B cell (primary cell): Measurements from ENCODE around the gene BRAF. TPM values are rescaled to one million over a fixed set of nuclear protein-coding genes. Genes with fewer than 3 reads are reported as not detected.

Experiments used
- ATAC-seq: fragments of 200-7000 bp; cut with Tn5 transposase; one replicate; pipeline ENCODE4 v1.10.0; 2021; ENCODE audit warnings: low read depth, mild to moderate bottlenecking, moderate number of reproducible peaks, moderate library complexity
- CTCF ChIA-PET: fragments of 350-600 bp; sonication (Branson Sonifier 250); formaldehyde crosslinking; loops from one replicate; lab custom pipeline; 2021; ENCODE audit warnings: antibody characterized with exemption, inconsistent platforms; lab: Charles Lee
- POLR2A ChIA-PET: fragments of 350-600 bp; sonication (Branson Sonifier 250); formaldehyde crosslinking; loops from one replicate; lab custom pipeline; 2021; ENCODE audit warnings: antibody characterized with exemption; lab: Charles Lee
- DNase-seq: peaks from one replicate; pipeline ENCODE4 v3.0.0; 2013
- H2AFZ ChIP-seq: 2 replicates; pipeline ENCODE4 v1.6.1; 2012; ENCODE audit warnings: mild to moderate bottlenecking, low read depth, low read length; ENCODE audit not compliant: insufficient read depth, poor library complexity, severe bottlenecking
- H3K27ac ChIP-seq, 2 donors: 1 replicate in 1 of 2; 2 replicates in 1 of 2; pipeline ENCODE4 v1.5.1; 2012 to 2013; ENCODE audit warnings: low read length in 2 of 2, mild to moderate bottlenecking in 2 of 2, moderate library complexity in 1 of 2
- H3K27me3 ChIP-seq, 4 experiments: fragments of 200-600 bp in 1 of 4; sonication (generic) in 1 of 4; replicated peaks in 1 of 4; 1 replicate in 2 of 4; 2 replicates in 2 of 4; pipeline versions ENCODE4 v1.6.1 to v1.7.0; 2013 to 2016; ENCODE audit warnings: low read length in 3 of 4, mild to moderate bottlenecking in 2 of 4, mixed read lengths in 1 of 4, moderate library complexity in 1 of 4; ENCODE audit not compliant: insufficient read depth in 4 of 4, control insufficient read depth in 3 of 4; ENCODE audit errors: control extremely low read depth in 1 of 4
- H3K36me3 ChIP-seq, 2 experiments: replicated peaks in 1 of 2; 1 replicate in 1 of 2; 2 replicates in 1 of 2; pipeline versions ENCODE4 v1.6.1 to v1.7.1; 2013; ENCODE audit warnings: low read length in 1 of 2; ENCODE audit not compliant: insufficient read depth in 2 of 2, control insufficient read depth in 1 of 2; ENCODE audit errors: control extremely low read depth in 1 of 2, extremely low read depth in 1 of 2
- H3K4me1 ChIP-seq, 2 donors: fragments of 200-600 bp in 1 of 2; sonication (generic) in 1 of 2; 1 replicate in 1 of 2; 2 replicates in 1 of 2; pipeline versions ENCODE4 v1.5.1 to v1.6.1; 2013 to 2017; ENCODE audit warnings: low read length in 2 of 2; ENCODE audit not compliant: control insufficient read depth in 2 of 2, insufficient read depth in 2 of 2
- H3K4me2 ChIP-seq: replicated peaks from 2 replicates; pipeline ENCODE3; 2012; ENCODE audit warnings: mild to moderate bottlenecking, low read depth, low read length; ENCODE audit not compliant: poor library complexity, severe bottlenecking
- H3K4me3 ChIP-seq, 5 experiments: fragments of 200-600 bp in 1 of 5; sonication (generic) in 1 of 5; 1 replicate in 3 of 5; 2 replicates in 2 of 5; pipeline versions ENCODE4 v1.5.1 to v1.7.0; 2011 to 2016; ENCODE audit warnings: low read length in 4 of 5, mild to moderate bottlenecking in 4 of 5, low read depth in 2 of 5, control low read depth in 1 of 5, moderate library complexity in 1 of 5; ENCODE audit not compliant: insufficient read depth in 1 of 5; ENCODE audit errors: control extremely low read depth in 1 of 5, extremely low read depth in 1 of 5
- H3K79me2 ChIP-seq: fragments of 200-600 bp; sonication (generic); one replicate; pipeline ENCODE4 v1.6.0; 2016; ENCODE audit warnings: low read length; ENCODE audit not compliant: control insufficient read depth, insufficient read depth
- H3K9ac ChIP-seq: fragments of 200-600 bp; sonication (generic); 2 replicates; pipeline ENCODE4 v1.6.1; 2017; ENCODE audit warnings: mild to moderate bottlenecking, low read length, moderate library complexity
- H3K9me3 ChIP-seq, 3 donors: one replicate each; pipeline versions ENCODE4 v1.6.1 to v1.7.1; 2013; ENCODE audit warnings: low read length in 2 of 3; ENCODE audit not compliant: control insufficient read depth in 2 of 3, insufficient read depth in 1 of 3; ENCODE audit errors: control extremely low read depth in 1 of 3
- H4K20me1 ChIP-seq: 2 replicates; pipeline ENCODE4 v1.6.0; 2012; ENCODE audit warnings: mild to moderate bottlenecking, low read length; ENCODE audit not compliant: insufficient read depth, control insufficient read depth, poor library complexity, severe bottlenecking
- H3K27ac Mint-ChIP-seq: one replicate; pipeline ENCODE4 v1.8.0; 2021; ENCODE audit warnings: mixed read lengths
- H3K27me3 Mint-ChIP-seq: one replicate; pipeline ENCODE4 v1.8.0; 2021; ENCODE audit warnings: mixed read lengths
- H3K4me1 Mint-ChIP-seq: one replicate; pipeline ENCODE4 v1.8.0; 2021; ENCODE audit warnings: mixed read lengths
- H3K4me3 Mint-ChIP-seq: one replicate; pipeline ENCODE4 v1.8.0; 2021; ENCODE audit warnings: mixed read lengths
- H3K9me3 Mint-ChIP-seq: one replicate; pipeline ENCODE4 v1.8.0; 2022; ENCODE audit warnings: mixed read lengths; ENCODE audit not compliant: insufficient read depth
- CTCF ChIP-seq: fragments of 200-600 bp; IDR thresholded peaks from one replicate; pipeline ENCODE4 v1.8.0; 2022; ENCODE audit warnings: antibody characterized with exemption, mild to moderate bottlenecking
- EZH2 ChIP-seq: IDR thresholded peaks from 2 replicates; pipeline ENCODE4 v1.6.1; 2012; ENCODE audit warnings: borderline replicate concordance, low read depth, mild to moderate bottlenecking, moderate library complexity, low read length; ENCODE audit not compliant: insufficient read depth, poor library complexity, severe bottlenecking
- WGBS: methylation state at CpG from one replicate; pipeline ENCODE4 v1.1.5; 2013; ENCODE audit warnings: missing lambda C conversion rate; ENCODE audit not compliant: insufficient coverage; 5-methylcytosine and 5-hydroxymethylcytosine counted together
- intact Hi-C: fragments of 100-400 bp; cut with micrococcal nuclease; formaldehyde crosslinking; loops from one replicate; pipeline ENCODE4 v1.10.0; 2022
- polyA plus RNA-seq: library from polyadenylated mRNA; depleted of rRNA; stranded (reverse); fragments of >200 nt; gene quantifications from 2 replicates; pipeline ENCODE4 v1.2.3, GENCODE V29; 2012
- small RNA-seq: library from RNA; depleted of rRNA; stranded (forward); fragments of <200 nt; gene quantifications from one replicate; pipeline ENCODE3, GENCODE V24; 2012; ENCODE audit warnings: low replicate concordance, low read depth; ENCODE audit not compliant: insufficient read length
- total RNA-seq, 2 donors: library from RNA; stranded (reverse); fragments of 120-200 nt in 1 of 2; gene quantifications; 1 replicate in 1 of 2; 2 replicates in 1 of 2; pipeline versions ENCODE4 v1.2.3 to v1.2.4, GENCODE V29; 2013 to 2022

The BRAF gene
- total and polyA plus RNA-seq, 2 donors (not counting 1 experiment from before 2014, with no cell fraction given), result 13.5 to 90.9 TPM

- Histone ChIP-seq H3K9me3 (peaks cover 0 to 7% (median 0%) of the 10 kb centered on the region in 3 donors), H2AFZ (no peak overlapping the region), H3K4me3 (no peak overlapping the region), H3K27ac (no peak overlapping the region), H3K36me3 (no peaks in the 10 kb centered on the region), H3K4me2 (no peak overlapping the region), H3K79me2 (no peaks in the 10 kb centered on the region), H3K4me1 (peaks cover 13 to 17% of the 10 kb centered on the region in 2 donors), H3K9ac (no peak overlapping the region), H3K27me3 (no peaks in the 10 kb centered on the region), H4K20me1 (no peaks in the 10 kb centered on the region)
- ChIA-PET CTCF (interaction anchor here (1.3 kb wide), 1 partner anchor 10 kb away, joined by 3 read pairs; no protein-coding TSS in a partner anchor), POLR2A (no interaction called here)
- no peaks in the 10 kb centered on the region for H3K9me3 Mint-ChIP-seq
- DNase-seq (no peak), ATAC-seq (no peak)
- peaks cover 17% of the 10 kb centered on the region for H3K4me1 Mint-ChIP-seq
- H3K4me3 Mint-ChIP-seq, result no peak overlapping the region
- no peak overlapping the region for H3K27ac Mint-ChIP-seq
- intact Hi-C loops, result no loop called here
- TF ChIP-seq EZH2 (no peak), CTCF (no peak)
- no peaks in the 10 kb centered on the region for H3K27me3 Mint-ChIP-seq
- 100% methylated on average over 2 of the region's 3 CpGs for WGBS
Measured at GRCh38 chr7:140669352-140669751, 255.4 kb downstream of the BRAF start.

Small RNA genes lying within 50 kb of the gene (small RNA-seq; reads per million reads assigned to genes)
- gene AC006006.1 (not detected), gene RNU6-85P (not detected)

Other genes starting within 250 kb of the BRAF start
- 67.9 and 77.3 TPM in 2 replicates for gene NDUFB2, start 228.2 kb downstream of the BRAF start, total RNA-seq
- gene NDUFB2, start 228.2 kb downstream of the BRAF start, polyA plus RNA-seq, result 151 and 171 TPM in 2 replicates
- gene MRPS33, start 90.0 kb upstream of the BRAF start, total RNA-seq, result 25.3 and 30.1 TPM in 2 replicates
- 8.2 and 9.1 TPM in 2 replicates for gene MRPS33, start 90.0 kb upstream of the BRAF start, polyA plus RNA-seq
- 0.27 and 0.96 TPM in 2 replicates for gene TMEM178B, start 149.1 kb upstream of the BRAF start, total RNA-seq
- gene TMEM178B, start 149.1 kb upstream of the BRAF start, polyA plus RNA-seq, result 0.28 TPM in 1 of 2 replicates, not detected in the other